Naive B cell (primary cell): ENCODE measurements around the gene ZDHHC23. TPM values are rescaled to one million over a fixed set of nuclear protein-coding genes. Genes with fewer than 3 reads are reported as not detected.

ENCODE experiments used
- polyA plus RNA-seq, 6 donors: library from polyadenylated mRNA; unstranded; fragments of 300-500 nt; fragmentation: Illumina TruSeq; gene quantifications; one replicate each; pipeline ENCODE4 v1.2.3, GENCODE V29; 2021; ENCODE audit warnings: low read depth in 6 of 6

Gene ZDHHC23
- polyA plus RNA-seq, 6 donors from 2014 or later: 1.1 to 9.1 (median 6.7) TPM

Other genes starting within 250 kb of the ZDHHC23 start
- gene NAA50, start 201.8 kb upstream of the ZDHHC23 start, polyA plus RNA-seq: 100 to 1,000 TPM in 1 of 6 donors, 10 to 100 TPM in 5; 65.5 to 103 (median 87.5) TPM
- gene ATP6V1A, start 201.0 kb upstream of the ZDHHC23 start, polyA plus RNA-seq: 10 to 100 TPM; 42.2 to 55.1 (median 52.2) TPM
- gene GRAMD1C, start 109.2 kb upstream of the ZDHHC23 start, polyA plus RNA-seq: 1 to 10 TPM; 1.8 to 7.4 (median 4.2) TPM
- 10 to 100 TPM in 5 of 6 donors, 1 to 10 TPM in 1; 5.9 to 23.8 (median 14.9) TPM for gene CCDC191, start 108.5 kb downstream of the ZDHHC23 start, polyA plus RNA-seq
- gene QTRT2, start 108.7 kb downstream of the ZDHHC23 start, polyA plus RNA-seq: 10 to 100 TPM; 24.8 to 32.7 (median 31.0) TPM
- gene DRD3, start 231.0 kb downstream of the ZDHHC23 start, polyA plus RNA-seq: not detected